ENCODE results near the gene PLA2G6. TPM values are rescaled to one million over a fixed set of nuclear protein-coding genes. Genes with fewer than 3 reads are reported as not detected.

Gene PLA2G6
- total RNA-seq = 100 to 1,000 TPM in 1 of 2 donors, 10 to 100 TPM in 1; 89.4 to 122 TPM
- polyA plus RNA-seq (ENCODE audit: insufficient read depth, low read depth, low replicate concordance) = 135 TPM
- long read RNA-seq, donor 1, partial matches to known transcripts = 0 of 1 reads
- long read RNA-seq, donor 1, other reads (novel, unspliced or antisense) = 0 of 1 reads
- long read RNA-seq, donor 2, partial matches to known transcripts = 0 of 1 reads
- long read RNA-seq, donor 2, other reads (novel, unspliced or antisense) = 0 of 1 reads

- Histone ChIP-seq H3K27me3 (no peaks in the 10 kb centered on the region), H3K36me3 (ENCODE audit: low read depth, missing control alignments) (no peaks in the 10 kb centered on the region), H3K9me3 (no peaks in the 10 kb centered on the region), H3K4me1 (peaks cover 22% of the 10 kb centered on the region), H3K4me3 (peak within 1 kb of the TSS; percentile 61 to 63), H3K27ac (peak within 1 kb of the TSS; percentile 95 to 98)
- intact Hi-C loops (cut with DNase I; ENCODE audit: low total_unique reads) = no loop called here
- peak; percentile 99 for DNase-seq
- 0% methylated on average over 33 to 48 of the region's 48 CpGs for WGBS, 2 donors
- no peak for TF ChIP-seq CTCF (IDR thresholded peaks at IDR 0.05)
- peak; percentile 15 for TF ChIP-seq POLR2A (IDR thresholded peaks at IDR 0.05)
These were observed at the start of gene PLA2G6 for GRCh38 chr22:38181453-38182200. TSS of gene PLA2G6 (minus strand) at chr22:38181830. CDS start at chr22:38169426, 12,404 bp downstream.

- Histone ChIP-seq H3K4me1 (peaks cover 13% of the 10 kb centered on the region), H3K9me3 (no peaks in the 10 kb centered on the region), H3K27me3 (no peaks in the 10 kb centered on the region), H3K36me3 (ENCODE audit: low read depth, missing control alignments) (no peaks in the 10 kb centered on the region), H3K4me3 (no peak overlapping the region), H3K27ac (no peak overlapping the region)
- DNase-seq = no peak
- 70 to 73% methylated on average over 9 of the region's 9 CpGs for WGBS, 2 donors
- TF ChIP-seq POLR2A (IDR thresholded peaks at IDR 0.05) (no peak), CTCF (IDR thresholded peaks at IDR 0.05) (no peak)
- intact Hi-C loops (cut with DNase I; ENCODE audit: low total_unique reads) = no loop called here
These were observed 49.3 kb upstream of the PLA2G6 start for GRCh38 chr22:38230916-38231315.

GRCh38 chr22:38230108-38230825, 48.6 kb upstream of the PLA2G6 start:
- H3K27ac ChIP-seq = no peak overlapping the region
- peaks cover 13% of the 10 kb centered on the region for H3K4me1 ChIP-seq
- no peaks in the 10 kb centered on the region for H3K9me3 ChIP-seq
- no peaks in the 10 kb centered on the region for H3K36me3 ChIP-seq (ENCODE audit: low read depth, missing control alignments)
- 70 to 80% methylated on average over 10 to 14 of the region's 15 CpGs for WGBS, 2 donors
- no peaks in the 10 kb centered on the region for H3K27me3 ChIP-seq
- TF ChIP-seq POLR2A (IDR thresholded peaks at IDR 0.05) = no peak
- TF ChIP-seq CTCF (IDR thresholded peaks at IDR 0.05) = peak in 2 of 3 experiments; percentile 29 to 30
- intact Hi-C loops (cut with DNase I; ENCODE audit: low total_unique reads) = no loop called here
- DNase-seq = no peak
- no peak overlapping the region for H3K4me3 ChIP-seq

GRCh38 chr22:38228873-38229740, 47.5 kb upstream of the PLA2G6 start:
- peaks cover 13% of the 10 kb centered on the region for H3K4me1 ChIP-seq
- peak; percentile 37 for DNase-seq
- H3K9me3 ChIP-seq = no peaks in the 10 kb centered on the region
- no peaks in the 10 kb centered on the region for H3K27me3 ChIP-seq
- TF ChIP-seq CTCF (IDR thresholded peaks at IDR 0.05) (no peak), POLR2A (IDR thresholded peaks at IDR 0.05) (no peak)
- H3K27ac ChIP-seq = peak overlapping the region; percentile 45 to 83
- H3K36me3 ChIP-seq (ENCODE audit: low read depth, missing control alignments) = no peaks in the 10 kb centered on the region
- H3K4me3 ChIP-seq = no peak overlapping the region
- intact Hi-C loops (cut with DNase I; ENCODE audit: low total_unique reads) = no loop called here
- WGBS, 2 donors = 71 to 79% methylated on average over 8 to 13 of the region's 14 CpGs
